ENCODE data around the gene ADM5.

The ADM5 gene

GRCh38 chr19:49658566-49659442, 30.6 kb upstream of the ADM5 start:
- in situ Hi-C loops (cut with HindIII; ENCODE audit: low sequenced_read_pairs), result no loop called here
- no peak for TF ChIP-seq CTCF (IDR thresholded peaks at IDR 0.05; ENCODE audit: low read depth, low read length)
- no peak overlapping the region for H3K4me3 ChIP-seq (ENCODE audit: low read depth, low read length)
- DNase-seq (ENCODE audit: low read depth, low spot score), result no peak

- H3K4me3 ChIP-seq (ENCODE audit: low read depth, low read length), result no peak overlapping the region
- in situ Hi-C loops (cut with HindIII; ENCODE audit: low sequenced_read_pairs), result no loop called here
- no peak for DNase-seq (ENCODE audit: low read depth, low spot score)
- no peak for TF ChIP-seq CTCF (IDR thresholded peaks at IDR 0.05; ENCODE audit: low read depth, low read length)
These were observed 28.9 kb upstream of the ADM5 start for GRCh38 chr19:49660338-49660961.

GRCh38 chr19:49662011-49662410, 27.4 kb upstream of the ADM5 start:
- no peak overlapping the region for H3K4me3 ChIP-seq (ENCODE audit: low read depth, low read length)
- TF ChIP-seq CTCF (IDR thresholded peaks at IDR 0.05; ENCODE audit: low read depth, low read length), result no peak
- in situ Hi-C loops (cut with HindIII; ENCODE audit: low sequenced_read_pairs), result no loop called here
- DNase-seq (ENCODE audit: low read depth, low spot score), result no peak

GRCh38 chr19:49663224-49663623, 26.2 kb upstream of the ADM5 start:
- DNase-seq (ENCODE audit: low read depth, low spot score), result no peak
- H3K4me3 ChIP-seq (ENCODE audit: low read depth, low read length), result no peak overlapping the region
- TF ChIP-seq CTCF (IDR thresholded peaks at IDR 0.05; ENCODE audit: low read depth, low read length), result no peak
- in situ Hi-C loops (cut with HindIII; ENCODE audit: low sequenced_read_pairs), result no loop called here

- DNase-seq (ENCODE audit: low read depth, low spot score), result peak; percentile 75
- TF ChIP-seq CTCF (IDR thresholded peaks at IDR 0.05; ENCODE audit: low read depth, low read length), result peak; percentile 15
- peak overlapping the region; percentile 82 for H3K4me3 ChIP-seq (ENCODE audit: low read depth, low read length)
- in situ Hi-C loops (cut with HindIII; ENCODE audit: low sequenced_read_pairs), result no loop called here
These were observed 25.0 kb upstream of the ADM5 start for GRCh38 chr19:49664171-49665035.

- TF ChIP-seq CTCF (IDR thresholded peaks at IDR 0.05; ENCODE audit: low read depth, low read length), result no peak
- peak overlapping the region; percentile 82 for H3K4me3 ChIP-seq (ENCODE audit: low read depth, low read length)
- in situ Hi-C loops (cut with HindIII; ENCODE audit: low sequenced_read_pairs), result no loop called here
- no peak for DNase-seq (ENCODE audit: low read depth, low spot score)
These were observed 24.4 kb upstream of the ADM5 start for GRCh38 chr19:49665036-49665350.

All from astrocyte of the spinal cord (primary cell).